Effector memory CD8-positive, alpha-beta T cell (primary cell): Measurements from ENCODE around the gene SLC35A2.

Source experiments
- ATAC-seq: fragments of 150-1000 bp; cut with Tn5 transposase; replicated peaks from 2 replicates; pipeline ENCODE4 v1.10.0; 2021; ENCODE audit warnings: mild to moderate bottlenecking, moderate library complexity
- DNase-seq, 3 experiments: peaks; one replicate each; pipeline ENCODE4 v3.0.0; 2021
- H3K27ac Mint-ChIP-seq, 2 donors: one replicate each; pipeline ENCODE4 v1.8.0; 2022; ENCODE audit warnings: mild to moderate bottlenecking in 2 of 2, mixed read lengths in 2 of 2, moderate library complexity in 2 of 2
- H3K27me3 Mint-ChIP-seq, 2 donors: one replicate each; pipeline ENCODE4 v1.8.0; 2022; ENCODE audit warnings: mixed read lengths in 2 of 2
- H3K36me3 Mint-ChIP-seq: one replicate; pipeline ENCODE4 v1.8.0; 2022; ENCODE audit warnings: mild to moderate bottlenecking, moderate library complexity, mixed read lengths; ENCODE audit not compliant: insufficient read depth
- H3K4me1 Mint-ChIP-seq, 2 donors: one replicate each; pipeline ENCODE4 v1.8.0; 2022; ENCODE audit warnings: low read depth in 2 of 2, mixed read lengths in 2 of 2
- H3K4me3 Mint-ChIP-seq, 2 donors: one replicate each; pipeline ENCODE4 v1.8.0; 2022; ENCODE audit warnings: mild to moderate bottlenecking in 2 of 2, mixed read lengths in 2 of 2, moderate library complexity in 2 of 2
- H3K9me3 Mint-ChIP-seq, 2 donors: one replicate each; pipeline ENCODE4 v1.8.0; 2022; ENCODE audit warnings: mixed read lengths in 2 of 2

The SLC35A2 gene

GRCh38 chrX:48938721-48939425 is 27.4 kb upstream of the SLC35A2 start:
- peak; percentile 45 for ATAC-seq
- Mint-ChIP-seq H3K27me3 (no peaks in the 10 kb centered on the region), H3K27ac (peak overlapping the region; percentile 96 to 97), H3K4me3 (peak overlapping the region; percentile 83 to 89), H3K9me3 (no peaks in the 10 kb centered on the region), H3K4me1 (peaks cover 60 to 63% of the 10 kb centered on the region in 2 donors), H3K36me3 (peaks cover 80% of the 10 kb centered on the region)
- peak; percentile 32 to 59 (median 51) for DNase-seq

GRCh38 chrX:48937054-48937907 is 25.8 kb upstream of the SLC35A2 start:
- Mint-ChIP-seq H3K4me3 (peak overlapping the region; percentile 83 to 89), H3K36me3 (peaks cover 85% of the 10 kb centered on the region), H3K27ac (peak overlapping the region; percentile 96 to 97), H3K9me3 (no peaks in the 10 kb centered on the region), H3K4me1 (peaks cover 55 to 58% of the 10 kb centered on the region in 2 donors), H3K27me3 (no peaks in the 10 kb centered on the region)
- ATAC-seq (peak; percentile 71), DNase-seq (peak; percentile 79 to 83 (median 80))

GRCh38 chrX:48936429-48937053 is 25.1 kb upstream of the SLC35A2 start:
- Mint-ChIP-seq H3K9me3 (no peaks in the 10 kb centered on the region), H3K27ac (peak overlapping the region; percentile 96 to 97), H3K36me3 (peaks cover 82% of the 10 kb centered on the region), H3K4me1 (peaks cover 47 to 51% of the 10 kb centered on the region in 2 donors), H3K4me3 (peak overlapping the region; percentile 83 to 89), H3K27me3 (no peaks in the 10 kb centered on the region)
- ATAC-seq (no peak), DNase-seq (no peak)

GRCh38 chrX:48935301-48935670 is 23.8 kb upstream of the SLC35A2 start:
- no peaks in the 10 kb centered on the region for H3K9me3 Mint-ChIP-seq
- H3K27me3 Mint-ChIP-seq = no peaks in the 10 kb centered on the region
- peak overlapping the region in 1 of 2 donors; percentile 56 for H3K4me3 Mint-ChIP-seq
- H3K27ac Mint-ChIP-seq = peak overlapping the region; percentile 31 to 95
- DNase-seq (no peak), ATAC-seq (no peak)
- H3K36me3 Mint-ChIP-seq = peaks cover 85% of the 10 kb centered on the region
- H3K4me1 Mint-ChIP-seq = peaks cover 42 to 47% of the 10 kb centered on the region in 2 donors

GRCh38 chrX:48934581-48935300 is 23.3 kb upstream of the SLC35A2 start:
- Mint-ChIP-seq H3K36me3 (peaks cover 85% of the 10 kb centered on the region), H3K9me3 (no peaks in the 10 kb centered on the region), H3K4me3 (peak overlapping the region in 1 of 2 donors; percentile 56), H3K27ac (peak overlapping the region; percentile 31 to 95), H3K27me3 (no peaks in the 10 kb centered on the region), H3K4me1 (peaks cover 37 to 43% of the 10 kb centered on the region in 2 donors)
- ATAC-seq = peak; percentile 30
- DNase-seq = no peak

- peak overlapping the region; percentile 25 to 95 for H3K27ac Mint-ChIP-seq
- no peaks in the 10 kb centered on the region for H3K9me3 Mint-ChIP-seq
- DNase-seq = no peak
- H3K4me3 Mint-ChIP-seq = no peak overlapping the region
- H3K36me3 Mint-ChIP-seq = peaks cover 79% of the 10 kb centered on the region
- no peaks in the 10 kb centered on the region for H3K27me3 Mint-ChIP-seq
- H3K4me1 Mint-ChIP-seq = peaks cover 28 to 33% of the 10 kb centered on the region in 2 donors
- ATAC-seq = no peak
Measured at GRCh38 chrX:48933757-48934156, 22.3 kb upstream of the SLC35A2 start.

- H3K27me3 Mint-ChIP-seq = no peaks in the 10 kb centered on the region
- H3K4me1 Mint-ChIP-seq = peaks cover 6 to 9% of the 10 kb centered on the region in 2 donors
- H3K9me3 Mint-ChIP-seq = no peaks in the 10 kb centered on the region
- H3K27ac Mint-ChIP-seq = no peak overlapping the region
- H3K4me3 Mint-ChIP-seq = no peak overlapping the region
- DNase-seq (no peak), ATAC-seq (no peak)
- peaks cover 65% of the 10 kb centered on the region for H3K36me3 Mint-ChIP-seq
Measured at GRCh38 chrX:48927736-48928382, 16.4 kb upstream of the SLC35A2 start.

- ATAC-seq = no peak
- Mint-ChIP-seq H3K4me1 (peaks cover 6 to 11% of the 10 kb centered on the region in 2 donors), H3K27me3 (no peaks in the 10 kb centered on the region), H3K9me3 (no peaks in the 10 kb centered on the region), H3K36me3 (peaks cover 62% of the 10 kb centered on the region), H3K27ac (no peak overlapping the region), H3K4me3 (no peak overlapping the region)
- DNase-seq = no peak
Measured at GRCh38 chrX:48927123-48927522, 15.7 kb upstream of the SLC35A2 start.

GRCh38 chrX:48924270-48924669 is 12.8 kb upstream of the SLC35A2 start:
- Mint-ChIP-seq H3K27me3 (no peaks in the 10 kb centered on the region), H3K4me3 (peak overlapping the region; percentile 24 to 50), H3K36me3 (peaks cover 65% of the 10 kb centered on the region), H3K9me3 (no peaks in the 10 kb centered on the region), H3K27ac (peak overlapping the region; percentile 83 to 97), H3K4me1 (peaks cover 19 to 25% of the 10 kb centered on the region in 2 donors)
- DNase-seq = no peak
- ATAC-seq = no peak

- no peaks in the 10 kb centered on the region for H3K9me3 Mint-ChIP-seq
- peak overlapping the region; percentile 24 to 50 for H3K4me3 Mint-ChIP-seq
- DNase-seq (no peak), ATAC-seq (no peak)
- peaks cover 67% of the 10 kb centered on the region for H3K36me3 Mint-ChIP-seq
- peak overlapping the region; percentile 83 to 97 for H3K27ac Mint-ChIP-seq
- H3K27me3 Mint-ChIP-seq = no peaks in the 10 kb centered on the region
- H3K4me1 Mint-ChIP-seq = peaks cover 19 to 25% of the 10 kb centered on the region in 2 donors
Measured at GRCh38 chrX:48923771-48924170, 12.3 kb upstream of the SLC35A2 start.

- H3K9me3 Mint-ChIP-seq = no peaks in the 10 kb centered on the region
- DNase-seq (no peak), ATAC-seq (no peak)
- no peaks in the 10 kb centered on the region for H3K27me3 Mint-ChIP-seq
- H3K4me3 Mint-ChIP-seq = peak overlapping the region; percentile 89
- H3K36me3 Mint-ChIP-seq = peaks cover 77% of the 10 kb centered on the region
- peak overlapping the region; percentile 96 to 97 for H3K27ac Mint-ChIP-seq
- H3K4me1 Mint-ChIP-seq = peaks cover 26 to 37% of the 10 kb centered on the region in 2 donors
Measured at GRCh38 chrX:48920718-48921104, 9.3 kb upstream of the SLC35A2 start.

GRCh38 chrX:48919947-48920717 is 8.7 kb upstream of the SLC35A2 start:
- peaks cover 26 to 39% of the 10 kb centered on the region in 2 donors for H3K4me1 Mint-ChIP-seq
- peak in 2 of 3 experiments; percentile 30 to 39 for DNase-seq
- peak; percentile 31 for ATAC-seq
- H3K27me3 Mint-ChIP-seq = no peaks in the 10 kb centered on the region
- no peaks in the 10 kb centered on the region for H3K9me3 Mint-ChIP-seq
- peaks cover 79% of the 10 kb centered on the region for H3K36me3 Mint-ChIP-seq
- H3K27ac Mint-ChIP-seq = peak overlapping the region; percentile 96 to 97
- H3K4me3 Mint-ChIP-seq = peak overlapping the region; percentile 89
